Kidney epithelial cell (primary cell): ENCODE data around the gene CELF2. TPM values are rescaled to one million over a fixed set of nuclear protein-coding genes. Genes with fewer than 3 reads are reported as not detected.

ENCODE experiments used
- DNase-seq: peaks from one replicate; pipeline ENCODE4 v3.0.0-alpha.2; 2010; ENCODE audit warnings: low read depth
- H3K27me3 ChIP-seq: 2 replicates; pipeline ENCODE4 v1.6.0; 2011; ENCODE audit warnings: low read length; ENCODE audit not compliant: control insufficient read depth, insufficient read depth
- H3K36me3 ChIP-seq: 2 replicates; pipeline ENCODE4 v1.5.1; 2011; ENCODE audit warnings: low read length; ENCODE audit not compliant: control insufficient read depth, insufficient read depth
- H3K4me3 ChIP-seq: 2 replicates; pipeline ENCODE4 v1.5.1; 2011; ENCODE audit warnings: low read depth, mild to moderate bottlenecking, control low read depth, low read length
- CTCF ChIP-seq: IDR thresholded peaks from 2 replicates; pipeline ENCODE4 v1.5.1; 2011; ENCODE audit warnings: mild to moderate bottlenecking, moderate library complexity, low read length, control low read depth, inconsistent platforms; ENCODE audit not compliant: insufficient read depth, poor library complexity, severe bottlenecking
- total RNA-seq: library from RNA; depleted of rRNA; stranded (reverse); fragments of >200 nt; gene quantifications from 2 replicates; pipeline ENCODE4 v1.2.3, GENCODE V29; 2015

The CELF2 gene
- 15.2 and 16.9 TPM in 2 replicates for total RNA-seq

DNA sequence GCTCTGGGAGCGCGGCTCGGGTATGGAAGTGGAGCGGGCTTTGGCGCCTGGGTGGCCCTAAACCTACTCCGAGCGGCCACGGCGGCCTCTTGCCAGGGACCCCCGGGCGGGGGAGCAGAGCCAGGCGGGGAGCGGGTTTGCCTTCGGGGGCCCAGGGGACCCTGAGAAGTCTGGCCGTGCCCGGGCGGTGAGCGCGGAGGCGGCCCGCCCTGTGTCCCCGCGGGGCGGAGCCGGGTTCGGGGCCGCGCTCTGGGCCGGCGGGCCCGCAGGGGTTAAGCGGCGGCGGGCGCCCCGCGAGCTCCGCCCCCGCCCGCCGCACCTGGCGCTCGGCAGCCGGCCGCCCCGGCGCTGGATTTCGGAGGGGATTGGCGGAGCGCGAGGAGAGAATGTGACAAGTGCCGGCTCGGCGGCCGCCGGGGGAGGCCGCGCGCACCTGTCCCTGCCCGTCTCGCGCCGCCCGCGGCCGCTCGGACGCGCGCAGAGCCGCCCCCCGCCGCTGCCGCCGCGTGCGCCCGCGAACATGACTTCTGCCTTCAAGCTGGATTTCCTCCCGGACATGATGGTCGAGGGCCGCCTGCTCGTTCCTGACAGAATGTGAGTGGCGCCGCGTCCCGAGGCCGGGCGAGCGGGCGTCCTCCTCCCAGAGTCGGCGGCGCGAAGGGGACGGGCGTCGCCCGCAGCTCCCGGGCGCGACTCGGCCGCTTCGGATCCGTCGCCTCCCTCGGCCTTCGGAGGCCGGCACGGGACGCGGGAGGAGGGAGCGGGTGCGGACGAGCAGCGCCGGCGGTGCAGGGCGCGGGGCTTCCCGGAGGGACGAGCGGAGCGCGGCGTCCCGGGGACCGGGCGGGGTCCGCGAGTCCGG lies at the start of gene CELF2:
Gene CELF2 (plus strand): TSS at position 303 of the 862 bp plus-strand sequence. CDS start 218 bp downstream, at position 521.
- H3K36me3 ChIP-seq, result no peaks in the 10 kb centered on the region
- no peaks in the 10 kb centered on the region for H3K27me3 ChIP-seq
- H3K4me3 ChIP-seq, result peak within 1 kb of the TSS; percentile 65
- DNase-seq, result no peak
- TF ChIP-seq CTCF, result no peak

GRCh38 chr10:10968257-10968588 lies 49.4 kb upstream of the CELF2 start:
- Histone ChIP-seq H3K4me3 (no peak overlapping the region), H3K27me3 (peaks cover 3% of the 10 kb centered on the region), H3K36me3 (no peaks in the 10 kb centered on the region)
- TF ChIP-seq CTCF, result no peak
- DNase-seq, result no peak

DNA sequence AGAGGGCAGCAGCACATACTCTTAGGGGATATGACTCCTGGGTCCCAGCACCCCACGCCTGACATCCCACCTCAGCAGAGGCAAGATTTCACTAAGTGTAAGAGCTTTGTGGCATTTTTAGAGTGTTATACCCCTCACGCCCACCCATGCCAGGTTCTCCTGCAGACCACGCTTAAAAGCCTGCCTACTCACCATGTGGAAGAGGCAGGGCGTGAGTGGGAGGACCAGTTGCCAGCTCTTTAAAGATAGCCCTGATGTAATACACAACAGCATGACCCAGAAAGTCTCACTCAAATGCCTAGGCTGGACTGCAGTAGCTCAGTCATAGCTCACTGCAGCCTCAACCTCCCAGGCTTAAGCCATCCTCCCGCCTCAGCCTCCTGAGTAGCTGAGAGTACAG lies 44.4 kb upstream of the CELF2 start:
- H3K4me3 ChIP-seq, result no peak overlapping the region
- peaks cover 3% of the 10 kb centered on the region for H3K27me3 ChIP-seq
- no peak for TF ChIP-seq CTCF
- H3K36me3 ChIP-seq, result no peaks in the 10 kb centered on the region
- no peak for DNase-seq

DNA sequence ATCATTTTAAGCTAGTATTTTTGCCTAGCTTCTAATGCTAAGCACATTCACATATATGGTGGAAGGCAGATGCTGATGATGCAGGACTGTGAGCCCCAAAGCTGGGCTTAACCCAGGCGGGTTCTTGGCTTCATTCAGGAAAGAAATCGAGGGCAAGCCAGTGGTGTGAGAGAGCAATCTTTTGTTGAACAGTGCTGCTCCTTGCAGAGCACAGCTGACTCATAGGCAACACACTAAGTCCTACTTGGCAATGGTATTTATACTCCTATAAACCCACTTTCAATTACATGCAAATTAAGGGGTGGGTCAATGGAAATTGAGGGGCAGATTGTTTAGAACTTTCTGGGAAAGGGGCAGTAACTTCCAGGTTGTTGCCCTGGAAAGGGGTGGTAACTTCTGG lies 42.0 kb upstream of the CELF2 start:
- TF ChIP-seq CTCF, result no peak
- Histone ChIP-seq H3K36me3 (no peaks in the 10 kb centered on the region), H3K27me3 (peaks cover 3% of the 10 kb centered on the region), H3K4me3 (no peak overlapping the region)
- DNase-seq, result no peak

DNA sequence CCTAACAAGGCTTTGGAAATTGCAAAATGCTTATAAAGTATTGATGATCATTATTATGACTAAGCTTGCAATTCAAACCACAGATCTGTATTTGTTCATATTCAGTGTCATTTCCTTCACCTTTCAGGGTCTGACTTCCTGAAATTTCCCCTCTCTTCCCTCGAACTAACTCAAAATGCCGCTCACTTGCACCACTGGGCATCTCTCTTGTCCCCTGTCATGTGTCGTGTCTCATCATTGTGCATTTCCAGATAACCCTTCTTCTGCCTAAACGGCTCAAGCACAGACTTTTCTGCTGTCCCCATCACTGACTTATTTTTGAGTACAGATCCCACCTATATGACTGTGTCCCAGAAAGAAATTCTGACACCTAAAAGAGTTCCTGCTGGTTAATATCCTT lies 41.0 kb upstream of the CELF2 start:
- TF ChIP-seq CTCF, result no peak
- H3K27me3 ChIP-seq, result no peaks in the 10 kb centered on the region

DNA sequence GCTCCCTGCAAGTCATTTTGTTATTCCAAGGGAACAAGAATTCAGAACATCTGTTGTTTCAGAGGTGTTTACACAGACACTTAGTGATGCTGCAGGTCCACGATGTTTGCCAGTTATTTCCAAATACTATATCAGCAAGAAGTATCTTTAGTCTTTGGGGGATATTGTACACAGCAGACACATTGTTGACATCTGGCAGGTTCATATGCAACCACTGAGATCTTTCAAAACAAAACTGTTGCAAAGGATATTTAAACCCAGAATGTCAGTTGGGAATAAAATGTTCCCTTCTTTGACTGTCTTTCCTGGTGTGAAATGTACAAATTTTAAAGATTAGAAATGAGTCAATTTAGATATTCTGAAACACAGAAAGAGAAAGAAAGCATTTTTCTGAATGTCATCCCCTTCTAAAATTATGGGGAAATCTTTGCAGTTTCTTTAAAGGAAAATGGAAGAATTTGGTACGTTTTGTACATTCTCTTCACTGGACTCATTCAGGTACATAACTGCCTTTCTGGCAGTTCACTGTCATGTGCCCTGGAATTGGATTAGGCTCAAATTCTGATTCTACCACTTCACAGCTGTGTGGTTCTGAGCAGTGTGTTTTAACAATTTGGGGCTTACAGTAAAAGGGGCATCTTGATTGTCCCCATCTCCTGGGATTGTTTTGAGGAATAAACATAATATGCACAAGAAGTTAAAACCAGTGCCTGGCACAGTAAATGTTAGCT lies 40.3 kb upstream of the CELF2 start:
- no peak for TF ChIP-seq CTCF
- no peak overlapping the region for H3K4me3 ChIP-seq
- no peaks in the 10 kb centered on the region for H3K36me3 ChIP-seq
- H3K27me3 ChIP-seq, result no peaks in the 10 kb centered on the region
- no peak for DNase-seq

More for the DNA sequence above, 41.0 kb upstream of the CELF2 start:
- Histone ChIP-seq H3K4me3 (no peak overlapping the region), H3K36me3 (no peaks in the 10 kb centered on the region)
- DNase-seq, result no peak
